Omental fat pad (tissue), 4 donors: ENCODE results near the gene RGS9. TPM values are rescaled to one million over a fixed set of nuclear protein-coding genes. Genes with fewer than 3 reads are reported as not detected.

Experiments
- ATAC-seq: fragments of 150-250 bp; one replicate; pipeline ENCODE4 v1.9.1; 2016; ENCODE audit warnings: mild to moderate bottlenecking, moderate library complexity; ENCODE audit not compliant: low FRiP score
- DNase-seq: peaks from one replicate; pipeline ENCODE4 v3.0.0-alpha.2; 2019; ENCODE audit warnings: low spot score
- total RNA-seq, 4 donors: library from RNA; depleted of rRNA; stranded (reverse); fragments of >200 nt; gene quantifications; one replicate each; pipeline ENCODE4 v1.1.0, GENCODE V29; 2016
- TF ChIP-seq, protein P1 (sequence below), 3 donors: fragments of 450-650 bp; IDR thresholded peaks; one replicate each; pipeline ENCODE4 v1.5.1; 2016 to 2017; ENCODE audit warnings: antibody characterized with exemption in 3 of 3, mild to moderate bottlenecking in 3 of 3, moderate library complexity in 2 of 3

Gene RGS9
- total RNA-seq, 4 donors from 2014 or later = 1.1 to 5.6 (median 3.4) TPM

DNA sequence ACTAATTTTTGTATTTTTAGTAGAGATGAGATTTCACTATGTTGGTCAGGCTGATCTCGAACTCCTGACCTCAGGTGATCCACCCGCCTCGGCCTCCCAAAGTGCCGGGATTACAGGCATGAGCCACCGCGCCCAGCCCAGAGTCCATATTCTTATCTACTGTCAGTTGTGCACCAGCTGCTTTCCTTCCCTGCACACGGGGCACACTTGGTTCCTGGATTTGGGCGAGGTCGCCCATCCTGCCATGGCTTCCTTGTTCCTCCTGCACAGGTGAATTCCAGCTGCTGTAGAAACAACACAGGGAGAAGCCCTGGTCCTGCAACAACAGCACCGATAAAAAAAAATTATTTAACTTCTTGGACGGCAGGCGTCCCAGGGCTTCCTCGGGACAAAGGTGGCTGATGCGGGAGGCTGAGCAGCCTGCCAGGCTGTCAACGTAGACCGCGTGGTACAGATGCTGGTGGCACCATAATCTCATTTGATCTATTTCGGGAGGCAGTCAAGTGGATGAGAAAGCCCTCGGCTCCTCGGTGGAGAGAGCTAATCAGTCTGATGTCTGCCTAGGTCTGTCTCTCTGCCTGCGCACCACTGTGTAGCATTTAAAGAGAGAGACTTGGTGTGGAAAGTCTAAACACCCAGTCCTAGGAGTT, 19.1 kb downstream of the RGS9 start:
- DNase-seq (no peak), ATAC-seq (no peak)
- TF ChIP-seq, protein P1, sequence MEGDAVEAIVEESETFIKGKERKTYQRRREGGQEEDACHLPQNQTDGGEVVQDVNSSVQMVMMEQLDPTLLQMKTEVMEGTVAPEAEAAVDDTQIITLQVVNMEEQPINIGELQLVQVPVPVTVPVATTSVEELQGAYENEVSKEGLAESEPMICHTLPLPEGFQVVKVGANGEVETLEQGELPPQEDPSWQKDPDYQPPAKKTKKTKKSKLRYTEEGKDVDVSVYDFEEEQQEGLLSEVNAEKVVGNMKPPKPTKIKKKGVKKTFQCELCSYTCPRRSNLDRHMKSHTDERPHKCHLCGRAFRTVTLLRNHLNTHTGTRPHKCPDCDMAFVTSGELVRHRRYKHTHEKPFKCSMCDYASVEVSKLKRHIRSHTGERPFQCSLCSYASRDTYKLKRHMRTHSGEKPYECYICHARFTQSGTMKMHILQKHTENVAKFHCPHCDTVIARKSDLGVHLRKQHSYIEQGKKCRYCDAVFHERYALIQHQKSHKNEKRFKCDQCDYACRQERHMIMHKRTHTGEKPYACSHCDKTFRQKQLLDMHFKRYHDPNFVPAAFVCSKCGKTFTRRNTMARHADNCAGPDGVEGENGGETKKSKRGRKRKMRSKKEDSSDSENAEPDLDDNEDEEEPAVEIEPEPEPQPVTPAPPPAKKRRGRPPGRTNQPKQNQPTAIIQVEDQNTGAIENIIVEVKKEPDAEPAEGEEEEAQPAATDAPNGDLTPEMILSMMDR (IDR thresholded peaks at IDR 0.05) = no peak

DNA sequence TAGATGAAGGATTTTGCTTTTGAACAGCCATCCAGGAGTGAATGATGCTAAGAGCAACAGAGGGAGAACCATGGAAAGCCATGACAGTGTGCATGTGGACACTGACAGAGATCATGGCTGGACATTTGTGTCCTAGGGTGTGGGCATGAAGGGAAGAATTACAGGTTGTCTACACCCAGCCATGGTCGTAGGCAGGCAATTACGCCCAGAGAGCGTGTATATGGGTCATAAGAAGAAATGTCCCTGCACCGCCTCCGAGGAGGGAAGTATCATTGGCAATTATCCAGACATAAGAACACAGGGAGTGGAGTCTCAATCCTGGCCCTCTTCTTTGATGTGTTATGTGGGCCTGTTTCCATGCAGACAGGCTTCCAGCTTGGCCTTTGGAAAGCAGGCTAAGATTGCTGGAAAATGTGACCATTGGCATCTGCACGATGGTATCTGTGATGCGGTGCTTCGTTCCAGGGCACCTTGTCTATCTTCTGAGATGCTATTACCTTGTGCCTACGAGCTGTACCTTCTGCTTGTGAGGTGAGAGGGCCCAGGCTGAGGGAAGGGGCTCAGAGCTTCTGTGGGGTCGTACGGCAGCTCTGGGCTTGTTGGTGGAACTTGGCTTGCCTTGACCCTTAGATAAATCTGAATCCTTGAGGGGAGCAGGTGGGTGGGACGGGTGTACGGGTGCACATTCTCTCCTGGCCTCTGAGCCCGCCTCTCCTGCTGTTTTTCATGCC, 19.8 kb downstream of the RGS9 start:
- ATAC-seq (no peak), DNase-seq (no peak)
- TF ChIP-seq, protein P1 (IDR thresholded peaks at IDR 0.05) = no peak

DNA sequence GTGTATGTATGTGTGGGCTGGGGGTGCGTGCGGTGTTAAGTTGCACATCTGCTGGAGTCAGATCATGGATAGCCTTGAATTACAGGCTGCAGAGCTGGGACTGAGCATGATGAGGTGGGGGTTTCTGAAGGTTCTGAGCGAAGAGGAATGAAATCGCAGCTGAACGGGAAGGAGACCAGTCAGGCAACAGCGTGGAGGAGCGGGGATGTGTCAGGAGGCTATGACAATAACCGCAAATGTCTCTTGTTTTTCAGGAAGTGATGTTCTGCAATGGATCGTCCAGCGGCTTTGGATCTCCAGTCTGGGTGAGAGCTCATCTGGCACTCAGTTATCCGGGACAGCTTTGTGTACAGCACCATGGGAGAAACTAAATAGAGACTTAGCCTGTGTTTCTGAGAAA, 20.9 kb downstream of the RGS9 start:
- DNase-seq = no peak
- ATAC-seq = no peak
- TF ChIP-seq, protein P1 (IDR thresholded peaks at IDR 0.05) = no peak

DNA sequence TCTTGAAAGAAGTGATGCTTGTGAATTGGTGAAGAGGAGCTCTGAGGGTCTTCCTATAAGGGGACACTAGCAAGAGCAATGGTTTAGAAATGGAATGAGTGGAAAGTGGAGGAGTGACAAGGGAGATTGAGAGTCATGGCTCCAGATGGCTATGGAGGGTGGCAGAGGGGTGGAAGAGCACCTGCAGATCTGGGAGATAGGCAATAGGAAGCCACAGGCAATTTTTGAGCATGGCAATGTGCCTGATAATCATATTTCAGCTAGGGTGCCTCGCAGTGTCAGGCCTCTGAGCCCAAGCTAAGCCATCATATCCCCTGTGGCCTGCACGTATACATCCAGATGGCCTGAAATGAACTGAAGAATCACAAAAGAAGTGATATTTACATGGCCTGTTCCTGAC, 21.5 kb downstream of the RGS9 start:
- TF ChIP-seq, protein P1 (IDR thresholded peaks at IDR 0.05) = no peak
- ATAC-seq (no peak), DNase-seq (no peak)

DNA sequence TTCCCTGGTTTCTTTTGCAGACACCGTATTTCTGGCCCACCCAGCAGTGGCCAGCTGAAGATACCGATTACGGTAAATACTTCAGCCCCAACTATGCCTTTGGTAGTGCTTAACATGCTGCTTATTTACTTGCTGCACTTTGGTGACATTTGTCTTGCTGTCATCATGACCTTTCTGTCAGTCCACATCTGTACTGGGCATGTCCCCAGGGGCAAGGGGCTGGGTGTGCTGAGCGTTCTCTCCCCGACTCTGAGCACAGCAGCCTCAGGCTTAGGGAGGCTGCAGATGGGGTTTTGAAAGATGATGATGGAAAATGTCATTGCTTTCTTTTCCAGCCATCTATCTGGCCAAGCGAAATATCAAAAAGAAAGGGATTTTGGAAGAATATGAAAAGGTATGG, 23.3 kb downstream of the RGS9 start:
- TF ChIP-seq, protein P1 (IDR thresholded peaks at IDR 0.05) = no peak
- no peak for ATAC-seq
- DNase-seq = no peak

DNA sequence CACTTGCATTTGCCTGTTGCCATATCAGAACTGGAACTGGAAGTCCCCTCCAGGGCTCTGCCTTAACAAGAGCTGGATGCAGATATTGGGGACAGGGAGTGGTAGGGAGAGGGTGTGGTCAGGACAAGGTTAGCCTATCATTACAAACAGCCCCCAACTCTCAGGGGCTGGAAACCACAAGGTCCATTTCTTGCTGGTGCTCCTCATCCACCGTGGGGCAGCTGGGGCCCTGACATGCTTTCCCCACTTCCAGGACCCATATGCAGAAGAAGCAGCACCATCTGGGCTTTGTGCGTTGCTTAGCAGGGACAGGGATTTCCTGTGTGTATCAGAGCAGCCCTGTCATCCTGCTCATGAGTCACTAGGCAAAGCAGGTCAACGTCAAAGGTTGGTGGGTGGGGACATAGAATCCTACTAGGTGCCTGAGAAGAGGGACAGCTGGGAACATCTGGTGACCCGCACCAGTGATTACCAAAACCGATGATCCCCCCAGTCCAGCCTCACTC, 26.9 kb downstream of the RGS9 start:
- TF ChIP-seq, protein P1 (IDR thresholded peaks at IDR 0.05) = no peak
- no peak for ATAC-seq
- no peak for DNase-seq

DNA sequence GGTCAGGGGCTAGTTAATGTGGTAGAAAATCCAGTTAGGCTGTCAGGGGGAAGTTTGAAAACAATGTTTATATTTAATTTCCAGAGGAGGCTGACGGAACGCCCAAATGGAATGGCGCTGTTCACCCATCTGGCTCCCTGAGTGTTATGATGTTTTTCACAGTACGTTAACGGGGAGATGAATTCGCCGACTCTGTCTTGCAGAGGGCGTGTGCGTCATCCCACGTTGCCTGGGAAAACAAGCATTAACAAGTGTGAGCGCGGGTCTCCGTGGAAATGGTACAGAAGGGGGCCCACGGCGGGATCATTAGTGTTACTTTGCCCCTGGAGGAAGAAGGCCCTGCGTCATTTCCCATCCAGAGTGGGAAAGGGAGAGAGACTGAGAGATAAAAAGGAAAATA, 29.6 kb downstream of the RGS9 start:
- DNase-seq (no peak), ATAC-seq (no peak)
- TF ChIP-seq, protein P1 (IDR thresholded peaks at IDR 0.05) = no peak
